HL-60/S4 treated with phorbol 12-myristate 13-acetate at 8.2 ng/mL for 4 days and 3 days (cell line): ENCODE data around the gene DLX4.

Experiments used
- in situ Hi-C: fragments of 300-500 bp; cut with MboI; formaldehyde crosslinking; loops from 2 replicates; pipeline ENCODE4 v1.15.0; 2022; ENCODE audit warnings: low sequenced_read_pairs

DLX4 gene

DNA sequence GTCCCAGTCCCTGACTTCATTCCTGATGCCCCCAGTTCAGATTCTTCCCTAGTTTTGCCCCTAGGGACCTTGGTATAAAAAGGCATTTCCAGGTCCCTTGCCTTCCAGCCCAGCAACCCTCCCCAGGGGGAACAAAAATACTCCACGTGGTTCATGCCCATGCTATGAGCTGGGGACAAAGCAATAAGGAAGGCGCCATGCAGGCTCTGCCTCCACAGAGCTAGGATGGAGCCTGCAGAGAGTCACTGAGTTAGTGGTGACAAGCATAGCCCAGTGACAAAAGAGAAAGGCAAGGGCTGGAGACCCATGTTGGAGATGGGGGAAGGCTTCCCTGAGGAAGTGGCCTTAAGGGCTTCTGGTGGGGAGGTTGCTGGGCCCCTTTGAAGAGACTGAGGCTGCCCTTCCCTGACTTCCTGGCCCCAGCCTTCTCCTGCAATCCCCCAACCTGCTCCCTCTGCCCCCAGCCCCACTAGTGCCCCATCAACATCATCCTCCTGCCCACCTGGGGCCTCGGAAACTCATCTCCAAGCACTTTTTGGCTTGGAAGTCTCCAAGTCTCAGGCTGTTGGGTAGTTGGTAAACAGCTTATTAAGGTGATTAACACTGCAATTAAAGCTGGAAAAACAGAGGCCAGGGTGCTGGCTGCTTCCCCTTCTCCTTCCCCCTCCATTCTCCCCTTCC is 16.5 kb downstream of the DLX4 start:
- in situ Hi-C loops = loop anchor here (5.0 kb wide), 1 partner anchor 38 kb away; no protein-coding TSS in a partner anchor

DNA sequence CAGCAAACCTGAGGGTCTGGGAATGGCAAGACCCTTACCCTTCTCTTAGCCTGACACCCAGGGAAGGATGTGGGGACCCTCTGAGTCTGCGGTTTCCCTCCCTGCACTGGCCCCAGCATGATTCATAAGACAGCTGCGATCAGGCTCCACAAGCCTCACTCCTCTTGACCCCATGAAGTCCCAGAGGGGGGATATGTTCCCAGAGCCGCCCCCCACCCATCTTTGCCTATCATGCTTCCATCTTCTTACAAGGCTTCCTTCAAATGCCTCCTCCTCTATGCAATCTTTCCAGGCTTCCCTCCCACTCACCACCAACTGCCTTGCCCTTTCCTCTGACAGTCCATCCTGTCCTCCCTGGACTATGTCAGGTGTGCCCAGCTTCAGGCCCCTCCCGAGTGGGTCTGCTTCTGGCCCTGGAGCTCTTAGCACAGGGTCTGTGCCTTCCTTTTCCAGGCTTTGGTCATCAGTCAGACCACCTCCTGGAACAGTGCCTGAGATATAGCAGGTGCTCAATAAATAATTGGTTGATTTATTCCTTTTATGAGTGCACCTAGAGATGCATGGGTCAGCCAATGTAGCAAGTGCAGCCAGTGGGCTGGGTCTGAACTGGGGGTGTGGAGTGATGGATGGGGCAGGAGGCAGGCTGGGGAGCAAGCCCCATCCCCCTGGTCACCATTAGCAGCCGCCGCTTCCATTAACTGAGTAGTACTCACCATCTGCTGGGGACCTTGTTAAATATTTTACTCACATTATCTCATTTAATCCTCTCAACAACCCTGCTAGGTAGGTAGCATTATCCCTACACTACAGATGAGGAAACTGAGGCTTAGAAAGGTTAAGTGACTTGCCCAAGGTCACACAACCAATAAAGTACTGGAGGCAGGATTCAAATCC is 17.7 kb downstream of the DLX4 start:
- in situ Hi-C loops = loop anchor here (5.0 kb wide), 1 partner anchor 39 kb away; no protein-coding TSS in a partner anchor

DNA sequence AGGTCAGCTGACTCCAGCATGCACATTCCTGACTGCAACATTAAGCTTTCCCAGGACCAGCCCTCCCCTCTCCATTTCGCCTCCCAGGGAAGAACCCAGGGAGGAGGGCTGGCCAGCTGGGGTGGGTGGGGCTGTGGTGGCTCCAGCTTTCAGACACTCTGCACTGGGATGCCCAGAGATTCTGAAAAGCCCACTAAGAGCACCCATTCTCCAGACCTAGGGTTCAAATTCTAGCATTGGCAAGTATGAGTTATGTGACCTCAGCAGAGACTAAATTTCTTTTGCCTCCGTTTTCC is 18.2 kb downstream of the DLX4 start:
- in situ Hi-C loops = loop anchor here (5.0 kb wide), 1 partner anchor 40 kb away; no protein-coding TSS in a partner anchor

DNA sequence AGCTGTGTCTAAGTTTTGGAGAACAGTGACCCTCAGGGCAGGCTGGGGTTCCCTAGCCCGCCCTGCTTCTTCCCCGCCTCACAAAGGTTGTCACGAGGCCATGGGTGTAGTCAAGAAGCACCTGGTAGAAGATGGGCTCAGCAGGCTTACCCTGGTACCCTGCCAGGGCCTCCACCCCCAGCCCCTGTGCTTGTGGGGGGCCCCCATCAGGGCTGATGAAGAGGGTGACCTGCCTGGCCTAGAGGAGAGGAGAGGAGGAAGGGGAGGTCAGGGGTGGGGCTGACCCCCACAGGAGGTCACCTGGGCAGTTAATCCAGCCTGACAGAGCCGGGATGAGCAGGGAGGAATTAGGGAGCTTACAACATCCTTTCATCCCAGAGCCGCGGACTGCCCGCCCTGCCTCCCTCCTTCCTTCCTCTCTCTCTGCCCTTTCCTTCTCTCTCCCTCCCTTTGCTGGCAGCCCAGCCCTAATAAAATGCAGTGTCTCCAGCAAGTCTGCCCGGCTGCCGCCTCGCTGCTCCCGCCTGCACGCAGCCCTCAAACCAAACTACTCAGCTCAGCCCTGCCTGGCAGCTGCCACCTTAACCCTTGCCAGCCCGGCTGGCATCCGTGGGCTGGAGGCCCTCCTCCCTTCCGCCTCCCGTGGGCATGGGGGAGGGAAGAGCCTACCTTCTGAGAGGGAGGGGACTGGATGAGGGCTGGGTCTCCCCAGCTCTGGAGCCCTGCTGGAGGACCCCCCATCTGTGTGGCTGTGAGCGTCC is 18.9 kb downstream of the DLX4 start:
- in situ Hi-C loops = loop anchor here (5.0 kb wide), 1 partner anchor 41 kb away; no protein-coding TSS in a partner anchor

DNA sequence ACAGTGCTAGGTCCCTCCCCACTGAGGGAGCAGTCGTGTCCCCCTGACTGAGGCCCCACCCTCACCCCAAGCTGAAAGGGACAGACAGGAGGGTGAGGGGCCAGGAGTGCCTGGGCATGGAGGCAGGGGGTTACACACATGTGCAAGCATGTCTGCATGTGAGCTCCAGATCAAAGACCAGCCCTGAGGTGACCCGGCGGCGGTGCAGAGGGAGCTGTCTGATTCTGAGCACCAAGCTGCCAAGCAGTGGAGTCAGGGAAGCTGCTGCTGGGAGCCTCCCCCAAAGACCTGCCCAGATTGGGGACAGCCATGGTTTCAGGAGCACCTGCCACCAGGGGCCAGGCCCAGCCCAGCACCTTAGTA is 20.5 kb downstream of the DLX4 start:
- in situ Hi-C loops = loop anchor here (5.0 kb wide), 1 partner anchor 42 kb away; no protein-coding TSS in a partner anchor

DNA sequence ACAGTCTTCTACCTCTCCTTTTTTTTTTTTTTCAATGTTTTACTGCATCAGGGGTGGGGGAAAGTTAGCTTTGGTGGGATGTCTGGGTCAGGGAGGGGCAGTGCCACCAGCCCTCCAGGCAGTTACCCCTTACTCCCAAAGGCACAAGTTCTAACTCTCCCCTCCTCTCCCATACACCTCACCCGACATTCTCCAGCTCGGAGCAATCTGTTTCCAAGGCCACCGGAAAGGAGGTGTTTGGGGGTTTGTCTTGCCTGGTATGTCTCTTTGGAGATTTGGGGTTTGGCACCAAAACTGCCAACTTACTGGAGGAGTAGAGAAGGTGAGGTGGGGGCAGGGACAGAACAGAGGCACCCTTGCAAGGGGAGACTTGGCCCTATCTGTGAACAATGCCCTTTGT is 21.3 kb downstream of the DLX4 start:
- in situ Hi-C loops = loop anchor here (5.0 kb wide), 1 partner anchor 128 kb away; no protein-coding TSS in a partner anchor

DNA sequence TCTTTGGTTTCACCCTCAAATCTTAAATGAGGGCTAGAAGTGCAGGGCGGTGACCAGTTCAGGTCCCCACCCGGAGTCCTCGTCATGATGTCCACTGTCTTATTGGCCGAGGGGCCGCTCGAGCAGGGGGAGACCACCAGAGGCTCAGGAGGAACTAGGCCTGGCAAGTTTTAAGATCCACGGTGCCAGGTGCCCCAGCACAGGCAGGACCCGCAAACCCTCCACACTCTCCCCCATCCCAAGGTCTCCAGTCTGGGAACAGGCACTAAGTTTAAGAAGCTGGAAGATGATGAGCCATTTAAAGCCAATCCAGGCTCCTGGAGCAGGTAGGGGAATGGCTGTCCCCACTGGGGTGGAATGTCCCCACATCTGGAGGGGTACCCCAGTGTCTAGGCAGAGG is 21.9 kb downstream of the DLX4 start:
- in situ Hi-C loops = loop anchor here (5.0 kb wide), 1 partner anchor 129 kb away; no protein-coding TSS in a partner anchor

DNA sequence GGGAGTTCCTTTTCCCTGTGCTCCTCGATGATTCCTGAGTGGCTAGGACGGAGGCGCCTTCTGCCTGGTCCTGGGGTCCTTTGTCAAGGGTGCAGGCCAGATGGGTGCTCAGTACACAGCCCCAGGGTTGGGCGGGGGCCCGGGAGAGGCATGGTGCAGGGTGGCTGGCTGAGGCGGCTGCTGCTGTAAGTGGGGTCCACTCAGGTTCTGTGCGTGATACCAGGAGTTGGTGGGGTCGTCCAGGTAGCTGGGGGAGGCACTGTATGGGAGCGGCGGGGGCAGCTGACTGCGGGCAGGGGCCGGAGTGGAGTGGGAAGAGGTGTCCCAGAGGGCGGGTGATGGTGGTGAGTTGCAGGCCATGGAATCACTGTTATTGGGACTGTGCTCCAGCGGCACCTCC is 22.4 kb downstream of the DLX4 start:
- in situ Hi-C loops = loop anchor here (5.0 kb wide), 1 partner anchor 129 kb away; no protein-coding TSS in a partner anchor

DNA sequence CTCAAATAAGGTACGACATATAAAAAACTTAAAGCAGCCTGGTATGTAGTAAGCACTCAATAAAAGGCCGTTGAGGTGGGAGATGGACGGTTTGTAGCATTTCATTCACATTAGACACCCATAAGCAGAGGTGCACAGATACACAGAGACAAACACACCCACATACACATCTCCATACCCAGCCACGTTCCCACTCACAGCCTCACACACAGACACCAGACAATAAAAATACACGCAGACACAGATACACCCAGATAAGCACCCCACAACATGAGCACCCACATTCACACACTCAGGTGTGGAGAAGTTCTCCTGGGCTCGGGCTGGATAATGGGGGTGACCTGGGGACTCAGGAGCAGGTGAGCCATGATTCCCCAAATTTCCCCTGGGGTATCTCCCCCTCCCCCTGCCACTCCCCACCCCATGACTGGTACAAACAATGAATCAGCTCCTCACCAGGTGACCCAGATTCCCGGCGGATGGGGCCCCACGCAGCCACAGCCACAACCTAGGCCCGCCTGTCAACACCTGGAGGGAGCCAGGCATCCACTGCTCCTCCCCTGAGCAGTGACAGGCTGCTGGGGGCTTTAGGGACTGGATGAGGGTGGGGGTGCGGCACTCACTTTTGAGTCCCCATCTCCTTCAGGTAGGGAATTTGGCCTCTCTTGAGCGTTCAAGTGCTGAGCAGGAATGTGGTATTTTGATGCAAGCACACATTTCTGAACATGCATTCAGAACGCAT is 23.4 kb downstream of the DLX4 start:
- in situ Hi-C loops = loop anchor here (5.0 kb wide), 1 partner anchor 130 kb away; no protein-coding TSS in a partner anchor

DNA sequence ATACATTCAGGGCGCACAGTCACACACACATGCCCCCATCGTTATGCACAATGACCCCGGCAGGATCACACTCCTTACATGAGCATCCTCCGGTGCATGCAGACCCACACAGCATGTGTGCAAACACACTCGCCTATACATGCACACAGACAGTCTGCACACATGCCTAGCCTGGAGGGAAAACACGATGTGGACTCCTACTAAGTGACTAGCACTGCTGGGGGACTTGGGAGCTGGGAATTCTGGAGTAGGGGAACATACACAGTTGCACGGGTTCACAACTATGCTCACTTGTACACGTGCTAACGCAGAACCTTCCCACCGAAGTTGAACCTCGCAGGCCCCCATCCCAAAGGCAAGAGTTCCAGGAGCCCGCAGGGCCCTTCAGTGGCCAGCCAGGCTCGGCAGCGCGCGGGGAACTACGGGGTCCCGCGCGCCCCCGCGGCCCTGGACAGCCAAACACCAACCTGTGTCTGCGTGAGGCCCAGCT is 24.0 kb downstream of the DLX4 start:
- in situ Hi-C loops = loop anchor here (5.0 kb wide), 1 partner anchor 131 kb away; no protein-coding TSS in a partner anchor

DNA sequence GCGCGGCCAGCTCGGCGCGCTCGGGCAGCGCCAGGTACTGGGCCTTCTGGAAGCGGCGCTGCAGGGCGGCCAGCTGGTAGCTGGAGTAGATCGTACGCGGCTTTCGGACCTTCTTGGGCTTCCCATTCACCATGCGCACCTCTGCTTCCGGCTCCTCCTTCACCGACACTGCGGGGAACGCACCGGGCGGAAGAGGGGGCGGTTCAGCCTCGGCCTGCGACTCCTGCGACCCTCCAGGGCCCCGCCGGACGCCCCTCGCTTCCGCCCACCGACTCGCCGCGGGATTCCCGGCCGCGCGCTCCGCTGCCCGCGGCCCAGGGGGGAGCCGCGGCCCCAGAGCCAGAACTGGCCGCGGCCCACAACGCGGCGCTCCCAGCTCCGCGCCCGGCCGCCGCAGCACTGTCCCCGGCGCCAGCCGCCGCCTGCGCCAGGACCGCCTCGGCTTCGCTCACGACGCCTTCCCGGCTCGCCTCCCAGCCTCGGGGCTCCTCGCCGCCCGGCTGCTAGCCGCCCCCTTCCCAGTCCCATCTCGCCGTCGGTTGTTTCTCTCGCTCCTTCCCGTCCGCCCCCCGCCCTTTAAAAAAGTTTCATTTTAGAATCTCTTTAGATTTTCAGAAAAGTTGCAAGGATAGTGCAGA is 24.6 kb downstream of the DLX4 start:
- in situ Hi-C loops = loop anchor here (5.0 kb wide), 1 partner anchor 131 kb away; no protein-coding TSS in a partner anchor

DNA sequence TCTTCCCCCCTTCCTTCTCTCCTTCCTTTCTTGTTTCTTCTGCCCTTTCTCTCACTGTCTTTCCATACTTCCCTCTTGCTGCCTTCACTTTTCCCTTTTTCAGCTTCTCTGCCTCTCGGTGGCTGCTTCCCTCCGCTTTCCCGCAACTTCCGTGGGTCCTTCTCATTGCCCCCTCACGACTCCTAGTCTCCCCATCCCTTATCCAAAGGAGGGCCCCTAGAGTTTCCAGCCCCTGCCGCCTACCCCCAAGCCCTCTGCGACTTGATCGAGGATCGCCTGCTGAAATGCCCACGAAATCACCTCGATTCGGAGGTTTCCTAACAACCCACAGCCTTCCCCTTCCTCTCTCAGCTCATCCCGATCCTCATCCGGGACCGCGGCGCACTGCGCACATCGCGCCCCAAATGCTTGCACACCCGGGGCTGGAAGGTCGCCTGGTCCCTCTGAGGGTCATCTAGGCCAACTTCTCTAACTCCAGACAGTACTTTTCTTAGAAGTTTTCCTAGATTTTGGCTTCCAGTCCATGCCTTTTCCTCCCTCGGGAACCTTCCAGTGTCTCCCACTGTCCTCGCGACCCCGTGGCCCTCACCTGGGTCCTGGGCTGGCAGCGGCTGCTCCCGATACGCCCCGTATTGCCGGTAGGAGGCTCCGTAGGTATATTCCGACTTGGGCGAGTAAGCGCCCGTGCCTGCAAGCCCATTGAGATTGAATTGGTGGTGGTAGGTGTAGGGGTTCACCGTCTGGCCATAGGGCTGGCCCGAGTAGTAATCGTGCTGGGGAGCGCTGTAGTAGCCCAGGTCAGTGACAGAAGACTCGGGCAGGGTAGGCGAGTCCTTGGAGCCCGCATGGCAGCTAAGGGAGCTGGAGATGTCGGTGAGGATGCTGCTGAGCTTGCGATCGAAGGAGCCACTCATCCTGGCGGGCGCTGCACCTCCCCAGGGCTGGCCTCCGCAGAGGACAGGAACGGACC is 25.4 kb downstream of the DLX4 start:
- in situ Hi-C loops = loop anchor here (5.0 kb wide), 1 partner anchor 132 kb away; no protein-coding TSS in a partner anchor

DNA sequence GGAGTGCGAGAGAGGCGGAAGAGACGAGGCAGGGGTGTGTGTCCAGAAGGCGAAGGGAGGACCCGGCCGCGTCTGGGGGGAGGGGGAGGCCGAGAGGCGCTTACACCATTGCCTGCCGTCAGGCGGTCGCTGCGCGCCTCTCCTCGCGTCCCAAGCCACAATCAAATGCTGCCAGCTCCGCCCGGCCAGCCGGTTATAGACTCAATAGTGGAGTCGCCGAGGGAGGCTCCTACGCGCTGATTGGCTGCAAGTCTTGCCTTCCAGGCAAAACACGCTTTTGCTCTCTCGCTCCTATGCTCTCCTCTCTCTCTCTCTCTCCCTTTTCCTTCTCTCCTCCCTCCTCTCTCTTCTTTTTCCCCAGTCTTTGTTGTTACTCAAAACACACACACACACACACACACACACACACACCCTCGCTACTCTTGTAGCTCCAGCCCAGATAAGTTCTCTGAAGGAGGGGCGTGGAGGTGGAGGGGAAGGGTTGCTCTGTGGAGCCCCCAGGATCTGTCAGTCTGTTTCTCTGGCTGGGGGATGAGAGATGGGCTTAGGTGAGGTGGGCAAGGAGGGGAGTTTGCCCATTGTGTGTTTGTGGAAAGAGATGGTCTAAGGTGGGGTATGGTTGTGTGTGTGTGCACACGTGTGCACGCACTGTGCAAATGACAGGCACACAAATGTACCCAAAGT is 26.2 kb downstream of the DLX4 start, which contains the start of gene DLX3:
Gene DLX3 (minus strand): TSS at position 170 of the 684 bp plus-strand sequence. CDS start 226 bp downstream, outside the sequence.
- in situ Hi-C loops = no loop called here

DNA sequence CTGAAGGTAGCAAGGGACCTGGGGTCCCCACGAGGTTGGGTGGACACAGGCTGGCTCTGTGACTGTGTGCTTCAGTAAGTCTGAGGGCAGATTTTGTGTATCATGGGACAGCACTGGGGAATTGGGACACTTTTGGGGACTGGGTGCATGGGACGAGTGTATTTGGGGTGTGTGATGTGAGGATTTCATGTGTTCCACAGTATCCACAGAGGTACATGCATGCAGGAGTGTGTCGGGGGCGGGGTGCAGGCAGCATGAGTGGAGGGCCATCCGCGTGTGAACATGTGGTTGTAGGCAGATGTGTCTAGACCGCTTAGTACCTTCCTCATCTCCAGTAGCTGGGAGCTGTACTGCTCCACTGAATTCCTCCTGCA is 27.1 kb downstream of the DLX4 start:
- in situ Hi-C loops = no loop called here

DNA sequence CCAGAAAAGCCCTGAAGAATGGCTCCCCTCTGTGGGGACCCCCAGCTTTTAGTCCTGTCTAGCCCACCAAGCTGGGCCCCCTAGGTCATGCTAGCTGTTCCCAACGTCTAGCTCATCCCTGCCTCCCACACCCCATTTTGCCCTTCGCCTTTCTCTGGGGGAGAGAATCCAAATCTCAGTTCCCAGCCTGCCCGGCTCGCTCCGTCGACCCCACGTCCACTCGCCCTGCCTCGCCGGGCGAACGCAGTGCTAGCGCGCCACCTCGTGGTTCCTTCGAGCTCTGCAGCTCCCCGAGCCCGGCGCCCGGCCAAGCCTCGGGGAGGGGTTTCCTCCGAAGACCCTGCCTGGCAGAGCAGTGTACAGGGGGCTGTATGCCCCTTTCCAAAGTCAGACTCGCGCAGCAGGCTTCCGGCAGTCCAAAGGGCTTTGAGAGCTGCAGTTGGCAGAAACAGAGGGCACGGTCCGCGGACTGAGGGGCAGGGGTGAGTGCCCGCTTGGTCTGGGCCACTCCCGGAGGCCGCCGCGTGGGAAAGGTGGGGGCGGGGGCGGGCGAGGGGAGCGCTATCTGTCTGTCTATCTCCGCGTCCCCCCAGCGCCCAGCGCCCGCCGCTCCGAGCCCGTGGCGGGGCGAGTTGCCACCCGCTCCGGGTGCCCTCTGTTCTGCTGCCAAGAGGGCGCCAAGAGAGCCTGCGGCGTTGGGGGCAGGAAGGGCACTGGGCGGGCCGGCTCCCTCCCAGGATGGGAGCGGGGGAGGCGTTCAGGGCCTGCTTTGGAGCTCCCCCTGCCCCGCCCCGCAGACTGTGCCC is 27.7 kb downstream of the DLX4 start:
- in situ Hi-C loops = no loop called here

DNA sequence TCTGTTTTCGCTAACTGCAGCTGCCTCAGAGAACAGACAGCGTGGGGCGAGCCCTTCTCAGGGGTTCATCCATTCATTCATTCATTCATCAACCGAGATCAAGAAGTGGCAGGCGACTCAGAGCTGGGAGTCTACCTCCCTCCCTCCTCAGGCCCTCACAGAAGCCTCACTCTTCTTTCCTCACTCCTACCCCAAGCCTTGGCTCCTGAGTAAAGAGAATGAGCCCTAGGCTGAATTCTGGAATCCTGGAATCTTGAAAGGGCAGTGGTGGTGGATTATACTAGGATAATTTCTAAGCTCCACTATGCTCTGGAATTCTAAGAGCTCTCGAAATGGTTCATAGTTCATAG is 28.3 kb downstream of the DLX4 start:
- in situ Hi-C loops = no loop called here
